CD4-positive, alpha-beta T cell treated with Interleukin-17A for 4 hours (primary cell): ENCODE measurements around the gene VAMP4.
A peak's percentile ranks its signal among the peaks of the same experiment; 100 is the strongest.

Experiments
- DNase-seq: peaks from one replicate; pipeline ENCODE4 v3.0.0-alpha.2; 2020; ENCODE audit warnings: mixed read lengths

Gene VAMP4

GRCh38 chr1:171741872-171742576 lies at the start of gene VAMP4:
VAMP4 (minus strand) TSS chr1:171742065; CDS start chr1:171738414, 3,651 bp downstream.
- peak; percentile 89 for DNase-seq

GRCh38 chr1:171790318-171790717 lies 48.5 kb upstream of the VAMP4 start:
- DNase-seq: no peak

- DNase-seq: no peak
Observed at GRCh38 chr1:171788696-171789095, 46.8 kb upstream of the VAMP4 start.

- no peak for DNase-seq
Observed at GRCh38 chr1:171787686-171788480, 46.0 kb upstream of the VAMP4 start.

- no peak for DNase-seq
Observed at GRCh38 chr1:171786534-171786933, 44.7 kb upstream of the VAMP4 start.

- DNase-seq: no peak
Observed at GRCh38 chr1:171785766-171786165, 43.9 kb upstream of the VAMP4 start.

- no peak for DNase-seq
Observed at GRCh38 chr1:171784784-171785183, 42.9 kb upstream of the VAMP4 start.

GRCh38 chr1:171783816-171784530 lies 42.1 kb upstream of the VAMP4 start:
- DNase-seq: no peak

GRCh38 chr1:171781176-171781875 lies 39.5 kb upstream of the VAMP4 start, which contains the start of gene METTL13:
METTL13 (plus strand) TSS chr1:171781660; CDS start chr1:171781968, 308 bp downstream.
- peak; percentile 99 for DNase-seq

GRCh38 chr1:171780583-171781175 lies 38.8 kb upstream of the VAMP4 start:
- peak; percentile 11 for DNase-seq

GRCh38 chr1:171772312-171772711 lies 30.4 kb upstream of the VAMP4 start:
- DNase-seq: no peak

GRCh38 chr1:171769754-171770153 lies 27.9 kb upstream of the VAMP4 start:
- DNase-seq: no peak

GRCh38 chr1:171769171-171769570 lies 27.3 kb upstream of the VAMP4 start:
- DNase-seq: no peak

- no peak for DNase-seq
Observed at GRCh38 chr1:171763764-171764163, 21.9 kb upstream of the VAMP4 start.

- no peak for DNase-seq
Observed at GRCh38 chr1:171762143-171762563, 20.3 kb upstream of the VAMP4 start.

GRCh38 chr1:171758011-171758410 lies 16.1 kb upstream of the VAMP4 start:
- DNase-seq: no peak

GRCh38 chr1:171756856-171757255 lies 15.0 kb upstream of the VAMP4 start:
- no peak for DNase-seq

- DNase-seq: no peak
Observed at GRCh38 chr1:171754971-171755370, 13.1 kb upstream of the VAMP4 start.

GRCh38 chr1:171754353-171754705 lies 12.5 kb upstream of the VAMP4 start:
- DNase-seq: no peak

GRCh38 chr1:171753685-171754352 lies 12.0 kb upstream of the VAMP4 start:
- no peak for DNase-seq

GRCh38 chr1:171753182-171753581 lies 11.3 kb upstream of the VAMP4 start:
- DNase-seq: no peak

- DNase-seq: no peak
Observed at GRCh38 chr1:171751221-171751620, 9.4 kb upstream of the VAMP4 start.
